ENCODE results near the gene BTRC. TPM values are rescaled to one million over a fixed set of nuclear protein-coding genes. Genes with fewer than 3 reads are reported as not detected.
"Not testable (repeated sequence)": the region's sequence is repeated elsewhere in the genome, so short reads cannot be mapped to it uniquely, and the experiment has no call there.

BTRC gene
- total RNA-seq, 1 donor from 2014 or later: 31.0 TPM

- no peak for DNase-seq (ENCODE audit: low spot score)
Observed at GRCh38 chr10:101386659-101387259, 32.8 kb downstream of the BTRC start.

- no peak for DNase-seq (ENCODE audit: low spot score)
Observed at GRCh38 chr10:101388676-101389276, 34.8 kb downstream of the BTRC start.

- not testable (repeated sequence) for DNase-seq (ENCODE audit: low spot score)
Observed at GRCh38 chr10:101389532-101389931, 35.6 kb downstream of the BTRC start.

- no peak for DNase-seq (ENCODE audit: low spot score)
Observed at GRCh38 chr10:101389986-101390531, 36.1 kb downstream of the BTRC start.

GRCh38 chr10:101393378-101393777, 39.4 kb downstream of the BTRC start:
- DNase-seq (ENCODE audit: low spot score): no peak

GRCh38 chr10:101394524-101395133, 40.7 kb downstream of the BTRC start:
- no peak for DNase-seq (ENCODE audit: low spot score)

GRCh38 chr10:101397140-101397539, 43.2 kb downstream of the BTRC start:
- no peak for DNase-seq (ENCODE audit: low spot score)

GRCh38 chr10:101400585-101400984, 46.6 kb downstream of the BTRC start:
- DNase-seq (ENCODE audit: low spot score): no peak

- DNase-seq (ENCODE audit: low spot score): no peak
Observed at GRCh38 chr10:101402711-101403110, 48.7 kb downstream of the BTRC start.

- no peak for DNase-seq (ENCODE audit: low spot score)
Observed at GRCh38 chr10:101403161-101403560, 49.2 kb downstream of the BTRC start.

- no peak for DNase-seq (ENCODE audit: low spot score)
Observed at GRCh38 chr10:101405001-101405400, 51.0 kb downstream of the BTRC start.

GRCh38 chr10:101411598-101411997, 57.6 kb downstream of the BTRC start:
- no peak for DNase-seq (ENCODE audit: low spot score)

GRCh38 chr10:101414034-101414433, 60.1 kb downstream of the BTRC start:
- DNase-seq (ENCODE audit: low spot score): no peak

GRCh38 chr10:101415884-101416283, 61.9 kb downstream of the BTRC start:
- no peak for DNase-seq (ENCODE audit: low spot score)

- not testable (repeated sequence) for DNase-seq (ENCODE audit: low spot score)
Observed at GRCh38 chr10:101421967-101422366, 68.0 kb downstream of the BTRC start.

- DNase-seq (ENCODE audit: low spot score): no peak
Observed at GRCh38 chr10:101425535-101425934, 71.6 kb downstream of the BTRC start.

- DNase-seq (ENCODE audit: low spot score): no peak
Observed at GRCh38 chr10:101428036-101428435, 74.1 kb downstream of the BTRC start.

GRCh38 chr10:101429423-101429822, 75.5 kb downstream of the BTRC start:
- no peak for DNase-seq (ENCODE audit: low spot score)

- DNase-seq (ENCODE audit: low spot score): no peak
Observed at GRCh38 chr10:101436302-101436701, 82.3 kb downstream of the BTRC start.

- no peak for DNase-seq (ENCODE audit: low spot score)
Observed at GRCh38 chr10:101438881-101439391, 85.0 kb downstream of the BTRC start.

- peak; percentile 26 for DNase-seq (ENCODE audit: low spot score)
Observed at GRCh38 chr10:101441541-101442455, 87.8 kb downstream of the BTRC start.

GRCh38 chr10:101442456-101442800, 88.5 kb downstream of the BTRC start:
- DNase-seq (ENCODE audit: low spot score): no peak

Measured in mucosa of gallbladder (tissue), 1 donor.